ENCODE data around the gene NNMT.

DNA sequence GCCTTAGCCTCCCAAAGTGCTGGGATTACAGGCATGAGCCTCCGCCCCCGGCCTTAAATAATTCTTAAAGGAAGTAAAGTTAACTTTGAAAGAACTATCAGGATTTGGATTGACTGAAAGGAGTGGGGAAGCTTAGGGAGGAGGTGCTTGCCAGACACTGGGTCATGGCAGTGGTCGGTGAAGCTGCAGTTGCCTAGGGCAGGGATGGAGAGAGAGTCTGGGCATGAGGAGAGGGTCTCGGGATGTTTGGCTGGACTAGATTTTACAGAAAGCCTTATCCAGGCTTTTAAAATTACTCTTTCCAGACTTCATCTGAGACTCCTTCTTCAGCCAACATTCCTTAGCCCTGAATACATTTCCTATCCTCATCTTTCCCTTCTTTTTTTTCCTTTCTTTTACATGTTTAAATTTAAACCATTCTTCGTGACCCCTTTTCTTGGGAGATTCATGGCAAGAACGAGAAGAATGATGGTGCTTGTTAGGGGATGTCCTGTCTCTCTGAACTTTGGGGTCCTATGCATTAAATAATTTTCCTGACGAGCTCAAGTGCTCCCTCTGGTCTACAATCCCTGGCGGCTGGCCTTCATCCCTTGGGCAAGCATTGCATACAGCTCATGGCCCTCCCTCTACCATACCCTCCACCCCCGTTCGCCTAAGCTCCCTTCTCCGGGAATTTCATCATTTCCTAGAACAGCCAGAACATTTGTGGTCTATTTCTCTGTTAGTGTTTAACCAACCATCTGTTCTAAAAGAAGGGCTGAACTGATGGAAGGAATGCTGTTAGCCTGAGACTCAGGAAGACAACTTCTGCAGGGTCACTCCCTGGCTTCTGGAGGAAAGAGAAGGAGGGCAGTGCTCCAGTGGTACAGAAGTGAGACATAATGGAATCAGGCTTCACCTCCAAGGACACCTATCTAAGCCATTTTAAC is at the start of gene NNMT:
- no peak for TF ChIP-seq EZH2phosphoT487 (IDR thresholded peaks at IDR 0.05; ENCODE audit: borderline replicate concordance, low read depth, low read length)
- TF ChIP-seq, protein P1, sequence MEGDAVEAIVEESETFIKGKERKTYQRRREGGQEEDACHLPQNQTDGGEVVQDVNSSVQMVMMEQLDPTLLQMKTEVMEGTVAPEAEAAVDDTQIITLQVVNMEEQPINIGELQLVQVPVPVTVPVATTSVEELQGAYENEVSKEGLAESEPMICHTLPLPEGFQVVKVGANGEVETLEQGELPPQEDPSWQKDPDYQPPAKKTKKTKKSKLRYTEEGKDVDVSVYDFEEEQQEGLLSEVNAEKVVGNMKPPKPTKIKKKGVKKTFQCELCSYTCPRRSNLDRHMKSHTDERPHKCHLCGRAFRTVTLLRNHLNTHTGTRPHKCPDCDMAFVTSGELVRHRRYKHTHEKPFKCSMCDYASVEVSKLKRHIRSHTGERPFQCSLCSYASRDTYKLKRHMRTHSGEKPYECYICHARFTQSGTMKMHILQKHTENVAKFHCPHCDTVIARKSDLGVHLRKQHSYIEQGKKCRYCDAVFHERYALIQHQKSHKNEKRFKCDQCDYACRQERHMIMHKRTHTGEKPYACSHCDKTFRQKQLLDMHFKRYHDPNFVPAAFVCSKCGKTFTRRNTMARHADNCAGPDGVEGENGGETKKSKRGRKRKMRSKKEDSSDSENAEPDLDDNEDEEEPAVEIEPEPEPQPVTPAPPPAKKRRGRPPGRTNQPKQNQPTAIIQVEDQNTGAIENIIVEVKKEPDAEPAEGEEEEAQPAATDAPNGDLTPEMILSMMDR (conservative IDR thresholded peaks at IDR 0.05; ENCODE audit: low read length), result no peak
